ENCODE data around the gene BIRC6. TPM values are rescaled to one million over a fixed set of nuclear protein-coding genes. Genes with fewer than 3 reads are reported as not detected.
"Not testable (repeated sequence)": the region's sequence is repeated elsewhere in the genome, so short reads cannot be mapped to it uniquely, and the experiment has no call there.

The BIRC6 gene
- total and polyA plus RNA-seq, 4 donors, result 3.6 to 137 (median 61.9) TPM

GRCh38 chr2:32355976-32356680 is 695 bp upstream of the BIRC6 start:
- Histone ChIP-seq H3K9me3 (ENCODE audit: control insufficient read depth, low read length) (no peaks in the 10 kb centered on the region), H3K27me3 (ENCODE audit: control insufficient read depth in 1 of 2, insufficient read depth in 2 of 2, low read length in 1 of 2) (no peaks in the 10 kb centered on the region), H3K36me3 (ENCODE audit: control insufficient read depth in 1 of 2, insufficient read depth in 2 of 2, low read length in 1 of 2) (no peaks in the 10 kb centered on the region), H3K27ac (ENCODE audit: low read depth in 1 of 2, low read length in 2 of 2) (peak overlapping the region; percentile 2 to 81), H3K4me1 (ENCODE audit: control insufficient read depth in 1 of 2, insufficient read depth in 2 of 2, low read length in 2 of 2) (peaks cover 0 to 6% of the 10 kb centered on the region in 2 donors), H3K4me3 (ENCODE audit: low read length in 2 of 2) (peak overlapping the region; percentile 61 to 82)
- DNase-seq (no peak), ATAC-seq (ENCODE audit: low FRiP score) (no peak)
- WGBS, 2 donors, result 10% methylated on average over 10 of the region's 10 CpGs
- intact Hi-C loops (cut with DNase I), result loop anchor here (2.0 to 10.0 kb wide), 4 partner anchors 71 to 291 kb away; partner anchors contain the start of gene SPAST (in 1 of the 2)

- Histone ChIP-seq H3K4me1 (ENCODE audit: control insufficient read depth in 1 of 2, insufficient read depth in 2 of 2, low read length in 2 of 2) (peaks cover 0 to 6% of the 10 kb centered on the region in 2 donors), H3K4me3 (ENCODE audit: low read length in 2 of 2) (peak overlapping the region; percentile 85 to 91), H3K27me3 (ENCODE audit: control insufficient read depth in 1 of 2, insufficient read depth in 2 of 2, low read length in 1 of 2) (no peaks in the 10 kb centered on the region), H3K9me3 (ENCODE audit: control insufficient read depth, low read length) (no peaks in the 10 kb centered on the region), H3K27ac (ENCODE audit: low read depth in 1 of 2, low read length in 2 of 2) (peak overlapping the region; percentile 92 to 93), H3K36me3 (ENCODE audit: control insufficient read depth in 1 of 2, insufficient read depth in 2 of 2, low read length in 1 of 2) (no peaks in the 10 kb centered on the region)
- 0% methylated on average over 55 to 65 of the region's 65 CpGs for whole genome bisulfite sequencing, 2 donors
- ATAC-seq (ENCODE audit: low FRiP score) (peak; percentile 1), DNase-seq (peak; percentile 69 to 81)
- intact Hi-C loops (cut with DNase I), result loop anchor here (2.0 to 10.0 kb wide), 4 partner anchors 70 to 293 kb away; partner anchors contain the start of gene SPAST (in 1 of the 2)
Measured at GRCh38 chr2:32357318-32358110, 691 bp downstream of the BIRC6 start.

- Histone ChIP-seq H3K27ac (ENCODE audit: low read depth in 1 of 2, low read length in 2 of 2) (peak overlapping the region; percentile 66 to 92), H3K4me3 (ENCODE audit: low read length in 2 of 2) (peak overlapping the region; percentile 85 to 91), H3K4me1 (ENCODE audit: control insufficient read depth in 1 of 2, insufficient read depth in 2 of 2, low read length in 2 of 2) (peaks cover 0 to 6% of the 10 kb centered on the region in 2 donors), H3K27me3 (ENCODE audit: control insufficient read depth in 1 of 2, insufficient read depth in 2 of 2, low read length in 1 of 2) (no peaks in the 10 kb centered on the region), H3K9me3 (ENCODE audit: control insufficient read depth, low read length) (no peaks in the 10 kb centered on the region), H3K36me3 (ENCODE audit: control insufficient read depth in 1 of 2, insufficient read depth in 2 of 2, low read length in 1 of 2) (no peaks in the 10 kb centered on the region)
- DNase-seq, result no peak
- 3 to 5% methylated on average over 16 of the region's 16 CpGs for WGBS, 2 donors
- no peak for ATAC-seq (ENCODE audit: low FRiP score)
- intact Hi-C loops (cut with DNase I), result loop anchor here (5.0 to 10.0 kb wide), 3 partner anchors 69 to 293 kb away; partner anchors contain the start of gene SPAST (in 1 of the 2)
Measured at GRCh38 chr2:32358111-32358482, 1.3 kb downstream of the BIRC6 start.

- DNase-seq (no peak), ATAC-seq (ENCODE audit: low FRiP score) (no peak)
- intact Hi-C loops (cut with DNase I), result no loop called here
- H3K27me3 ChIP-seq (ENCODE audit: control insufficient read depth in 1 of 2, insufficient read depth in 2 of 2, low read length in 1 of 2), result no peaks in the 10 kb centered on the region
- H3K27ac ChIP-seq (ENCODE audit: low read depth in 1 of 2, low read length in 2 of 2), result no peak overlapping the region
- no peaks in the 10 kb centered on the region for H3K36me3 ChIP-seq (ENCODE audit: control insufficient read depth in 1 of 2, insufficient read depth in 2 of 2, low read length in 1 of 2)
- no peak overlapping the region for H3K4me3 ChIP-seq (ENCODE audit: low read length in 2 of 2)
- WGBS, 2 donors, result 25 to 33% methylated on average over 4 of the region's 4 CpGs
- peaks cover 0 to 6% of the 10 kb centered on the region in 2 donors for H3K4me1 ChIP-seq (ENCODE audit: control insufficient read depth in 1 of 2, insufficient read depth in 2 of 2, low read length in 2 of 2)
- H3K9me3 ChIP-seq (ENCODE audit: control insufficient read depth, low read length), result no peaks in the 10 kb centered on the region
Measured at GRCh38 chr2:32360416-32360815, 3.6 kb downstream of the BIRC6 start.

- ATAC-seq (ENCODE audit: low FRiP score); H3K27ac ChIP-seq (ENCODE audit: low read depth in 1 of 2, low read length in 2 of 2); H3K36me3 ChIP-seq (ENCODE audit: control insufficient read depth in 1 of 2, insufficient read depth in 2 of 2, low read length in 1 of 2); intact Hi-C loops (cut with DNase I); H3K27me3 ChIP-seq (ENCODE audit: control insufficient read depth in 1 of 2, insufficient read depth in 2 of 2, low read length in 1 of 2); H3K9me3 ChIP-seq (ENCODE audit: control insufficient read depth, low read length); H3K4me3 ChIP-seq (ENCODE audit: low read length in 2 of 2); DNase-seq; H3K4me1 ChIP-seq (ENCODE audit: control insufficient read depth in 1 of 2, insufficient read depth in 2 of 2, low read length in 2 of 2): not testable (repeated sequence)
- WGBS, 2 donors, result 96 to 98% methylated on average over 2 of the region's 2 CpGs
Measured at GRCh38 chr2:32362997-32363396, 6.2 kb downstream of the BIRC6 start.

GRCh38 chr2:32363597-32363996 is 6.8 kb downstream of the BIRC6 start:
- peaks cover 3 to 6% of the 10 kb centered on the region in 2 donors for H3K4me1 ChIP-seq (ENCODE audit: control insufficient read depth in 1 of 2, insufficient read depth in 2 of 2, low read length in 2 of 2)
- WGBS, 2 donors, result 64 to 70% methylated on average over 2 of the region's 2 CpGs

GRCh38 chr2:32364290-32364689 is 7.5 kb downstream of the BIRC6 start:
- H3K27me3 ChIP-seq (ENCODE audit: control insufficient read depth in 1 of 2, insufficient read depth in 2 of 2, low read length in 1 of 2); ATAC-seq (ENCODE audit: low FRiP score); H3K4me1 ChIP-seq (ENCODE audit: control insufficient read depth in 1 of 2, insufficient read depth in 2 of 2, low read length in 2 of 2); H3K4me3 ChIP-seq (ENCODE audit: low read length in 2 of 2); DNase-seq; H3K36me3 ChIP-seq (ENCODE audit: control insufficient read depth in 1 of 2, insufficient read depth in 2 of 2, low read length in 1 of 2); H3K27ac ChIP-seq (ENCODE audit: low read depth in 1 of 2, low read length in 2 of 2); H3K9me3 ChIP-seq (ENCODE audit: control insufficient read depth, low read length); intact Hi-C loops (cut with DNase I): not testable (repeated sequence)
- WGBS, 2 donors, result 86 to 87% methylated on average over 9 of the region's 9 CpGs

More at GRCh38 chr2:32363597-32363996, 6.8 kb downstream of the BIRC6 start:
- DNase-seq (no peak), ATAC-seq (ENCODE audit: low FRiP score) (no peak)
- Histone ChIP-seq H3K27me3 (ENCODE audit: control insufficient read depth in 1 of 2, insufficient read depth in 2 of 2, low read length in 1 of 2) (no peaks in the 10 kb centered on the region), H3K9me3 (ENCODE audit: control insufficient read depth, low read length) (no peaks in the 10 kb centered on the region), H3K4me3 (ENCODE audit: low read length in 2 of 2) (no peak overlapping the region), H3K36me3 (ENCODE audit: control insufficient read depth in 1 of 2, insufficient read depth in 2 of 2, low read length in 1 of 2) (no peaks in the 10 kb centered on the region), H3K27ac (ENCODE audit: low read depth in 1 of 2, low read length in 2 of 2) (no peak overlapping the region)
- intact Hi-C loops (cut with DNase I), result no loop called here

- H3K4me3 ChIP-seq (ENCODE audit: low read length in 2 of 2); H3K27ac ChIP-seq (ENCODE audit: low read depth in 1 of 2, low read length in 2 of 2); H3K4me1 ChIP-seq (ENCODE audit: control insufficient read depth in 1 of 2, insufficient read depth in 2 of 2, low read length in 2 of 2); DNase-seq; H3K27me3 ChIP-seq (ENCODE audit: control insufficient read depth in 1 of 2, insufficient read depth in 2 of 2, low read length in 1 of 2); ATAC-seq (ENCODE audit: low FRiP score); intact Hi-C loops (cut with DNase I); H3K36me3 ChIP-seq (ENCODE audit: control insufficient read depth in 1 of 2, insufficient read depth in 2 of 2, low read length in 1 of 2); H3K9me3 ChIP-seq (ENCODE audit: control insufficient read depth, low read length): not testable (repeated sequence)
- 94 to 98% methylated on average over 3 of the region's 3 CpGs for WGBS, 2 donors
Measured at GRCh38 chr2:32365679-32366078, 8.9 kb downstream of the BIRC6 start.

Measured in aorta (tissue), 5 donors.